ENCODE measurements around the gene DRGX.

The DRGX gene

DNA sequence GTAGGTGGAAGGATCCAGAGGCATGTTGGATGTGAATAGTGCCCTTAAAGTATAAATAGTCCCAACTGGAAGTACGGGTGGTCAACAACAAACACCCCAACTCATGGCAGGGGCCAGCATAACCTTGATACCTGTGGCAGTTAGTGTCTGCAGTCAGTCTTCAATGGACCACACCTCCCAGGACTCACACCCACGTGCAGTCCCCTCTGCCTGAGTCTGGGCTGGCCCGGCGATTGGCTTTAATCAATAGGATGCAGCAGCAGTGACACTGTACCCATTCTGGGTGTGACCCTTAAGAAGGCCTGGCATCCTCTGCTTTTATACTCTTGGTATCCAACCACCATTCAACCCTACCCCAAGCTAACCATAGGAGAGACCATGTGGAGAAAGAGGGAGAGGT lies 18.6 kb downstream of the DRGX start:
- H3K4me3 ChIP-seq (ENCODE audit: low read depth, low read length) = no peak overlapping the region
- TF ChIP-seq, protein P1, sequence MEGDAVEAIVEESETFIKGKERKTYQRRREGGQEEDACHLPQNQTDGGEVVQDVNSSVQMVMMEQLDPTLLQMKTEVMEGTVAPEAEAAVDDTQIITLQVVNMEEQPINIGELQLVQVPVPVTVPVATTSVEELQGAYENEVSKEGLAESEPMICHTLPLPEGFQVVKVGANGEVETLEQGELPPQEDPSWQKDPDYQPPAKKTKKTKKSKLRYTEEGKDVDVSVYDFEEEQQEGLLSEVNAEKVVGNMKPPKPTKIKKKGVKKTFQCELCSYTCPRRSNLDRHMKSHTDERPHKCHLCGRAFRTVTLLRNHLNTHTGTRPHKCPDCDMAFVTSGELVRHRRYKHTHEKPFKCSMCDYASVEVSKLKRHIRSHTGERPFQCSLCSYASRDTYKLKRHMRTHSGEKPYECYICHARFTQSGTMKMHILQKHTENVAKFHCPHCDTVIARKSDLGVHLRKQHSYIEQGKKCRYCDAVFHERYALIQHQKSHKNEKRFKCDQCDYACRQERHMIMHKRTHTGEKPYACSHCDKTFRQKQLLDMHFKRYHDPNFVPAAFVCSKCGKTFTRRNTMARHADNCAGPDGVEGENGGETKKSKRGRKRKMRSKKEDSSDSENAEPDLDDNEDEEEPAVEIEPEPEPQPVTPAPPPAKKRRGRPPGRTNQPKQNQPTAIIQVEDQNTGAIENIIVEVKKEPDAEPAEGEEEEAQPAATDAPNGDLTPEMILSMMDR (IDR thresholded peaks at IDR 0.05; ENCODE audit: borderline replicate concordance, insufficient read depth, low read depth, low read length) = no peak

DNA sequence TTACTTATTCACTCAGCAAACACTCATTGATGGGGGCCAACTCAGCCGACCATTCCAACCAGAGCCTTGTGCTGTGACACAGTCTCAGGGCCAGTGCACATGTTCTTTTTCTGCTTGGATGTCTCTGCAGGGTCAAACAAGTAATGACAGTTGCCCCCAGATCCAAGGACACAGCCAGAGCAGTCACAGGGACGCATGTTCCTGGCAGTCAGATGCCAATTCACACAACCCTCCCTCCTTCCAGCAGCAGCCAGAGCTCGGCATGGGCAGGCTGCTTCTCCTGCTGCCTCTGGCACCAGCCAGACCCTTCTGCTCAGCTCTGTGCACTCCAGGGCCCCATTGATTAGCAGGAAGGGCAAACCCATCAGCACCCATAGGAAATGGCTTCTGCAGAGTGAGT lies 20.3 kb downstream of the DRGX start:
- H3K4me3 ChIP-seq (ENCODE audit: low read depth, low read length) = no peak overlapping the region
- TF ChIP-seq, protein P1 (IDR thresholded peaks at IDR 0.05; ENCODE audit: borderline replicate concordance, insufficient read depth, low read depth, low read length) = no peak

DNA sequence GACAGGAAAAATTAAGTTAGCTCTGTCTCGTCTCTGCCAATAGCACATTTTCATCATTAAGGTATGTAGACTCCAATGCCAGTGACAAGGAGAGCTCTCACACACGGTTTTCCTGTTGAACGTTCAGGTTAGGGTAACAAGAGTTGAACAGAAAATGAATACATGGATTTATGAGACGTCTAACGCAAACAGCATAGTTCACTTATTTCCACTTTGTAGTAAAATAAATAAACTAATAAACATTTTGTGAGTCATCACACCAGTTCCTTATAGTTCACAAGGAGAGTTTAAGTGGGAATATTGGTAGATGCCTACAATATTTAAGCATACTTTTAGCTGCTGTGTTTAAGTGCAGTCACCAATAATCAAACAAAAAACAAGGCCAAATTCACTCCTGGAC lies 21.1 kb downstream of the DRGX start:
- no peak overlapping the region for H3K4me3 ChIP-seq (ENCODE audit: low read depth, low read length)
- TF ChIP-seq, protein P1 (IDR thresholded peaks at IDR 0.05; ENCODE audit: borderline replicate concordance, insufficient read depth, low read depth, low read length) = no peak

DNA sequence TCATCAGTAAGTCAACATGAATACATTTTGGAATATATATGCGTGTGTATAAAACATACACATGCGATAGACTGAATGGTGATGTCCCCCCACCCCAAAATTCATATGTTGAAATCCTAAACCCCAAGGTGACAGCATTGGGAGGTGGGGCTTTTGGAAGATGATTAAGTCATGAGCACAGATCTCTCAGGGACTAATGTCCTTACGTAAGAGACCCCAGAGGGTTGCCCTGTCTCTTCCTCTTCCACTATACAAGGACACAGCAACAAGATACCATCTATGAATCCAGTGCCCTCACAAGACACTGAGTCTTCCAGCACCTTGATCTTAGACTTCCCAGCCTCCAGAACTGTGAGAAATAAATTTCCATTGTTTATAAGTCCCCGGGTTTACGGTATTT lies 22.5 kb downstream of the DRGX start:
- TF ChIP-seq, protein P1 (IDR thresholded peaks at IDR 0.05; ENCODE audit: borderline replicate concordance, insufficient read depth, low read depth, low read length) = no peak
- H3K4me3 ChIP-seq (ENCODE audit: low read depth, low read length) = no peak overlapping the region

DNA sequence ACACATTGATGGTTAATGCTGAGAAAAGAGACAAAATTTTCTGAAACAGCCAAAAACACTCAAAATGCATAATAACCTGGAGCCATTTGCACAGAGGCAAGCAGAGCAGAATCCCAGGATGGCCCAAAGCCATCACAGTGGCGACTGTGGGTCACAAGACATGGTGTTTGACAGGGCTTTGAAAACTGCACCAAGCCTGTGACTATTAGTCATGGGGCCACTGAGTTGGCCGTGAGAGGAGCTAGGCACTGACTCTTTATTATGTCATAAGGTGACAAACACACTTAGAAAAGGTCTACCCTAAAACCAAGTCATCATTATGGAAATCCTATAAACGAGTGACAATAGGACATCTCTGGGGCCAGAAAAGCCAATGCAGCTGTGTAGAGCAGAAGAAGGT lies 23.9 kb downstream of the DRGX start:
- no peak overlapping the region for H3K4me3 ChIP-seq (ENCODE audit: low read depth, low read length)
- TF ChIP-seq, protein P1 (IDR thresholded peaks at IDR 0.05; ENCODE audit: borderline replicate concordance, insufficient read depth, low read depth, low read length) = no peak

DNA sequence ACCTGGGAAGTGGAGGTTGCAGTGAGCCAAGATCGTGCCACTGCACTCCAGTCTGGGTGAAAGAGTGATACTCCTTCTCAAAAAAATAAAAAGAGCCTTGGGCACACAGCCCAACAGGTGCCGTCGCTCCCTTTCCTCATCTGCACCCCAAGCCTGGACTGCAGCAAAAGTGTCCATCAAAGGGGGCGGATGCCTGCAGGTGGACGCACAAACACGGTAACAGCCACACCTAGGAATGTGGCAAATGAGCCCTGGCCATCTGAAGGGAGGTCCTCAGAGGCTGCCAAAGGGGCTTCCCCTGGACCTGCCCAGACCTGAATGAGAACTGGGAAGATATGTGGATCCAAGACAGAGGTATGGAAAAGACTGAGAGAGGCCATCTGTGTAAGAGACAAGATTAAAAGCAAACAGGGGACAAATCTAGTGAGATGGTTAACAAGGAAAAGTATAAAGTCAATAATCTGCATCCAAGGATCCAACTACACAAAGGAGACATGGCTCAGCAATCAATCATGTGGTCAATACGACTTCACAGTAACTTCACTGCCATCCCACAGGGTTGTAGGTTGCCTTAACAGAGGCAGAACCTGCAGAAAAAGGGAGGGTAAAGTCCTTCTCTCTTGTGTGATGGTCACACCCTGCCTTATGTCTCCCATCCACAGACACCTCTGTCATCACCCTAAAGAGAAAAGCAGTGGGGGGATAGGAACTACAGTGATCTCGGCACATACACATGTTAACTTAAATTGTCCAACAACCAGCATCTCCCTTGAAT lies 25.4 kb downstream of the DRGX start:
- H3K4me3 ChIP-seq (ENCODE audit: low read depth, low read length) = no peak overlapping the region
- TF ChIP-seq, protein P1 (IDR thresholded peaks at IDR 0.05; ENCODE audit: borderline replicate concordance, insufficient read depth, low read depth, low read length) = no peak

Data from GM12875 (cell line).